BLaER1 treated with 17β-estradiol and CSF1 and Interleukin-3, amounts not matched to agents 10 nM and 100 nM (cell line): ENCODE results near the gene PCDHB15.

ENCODE experiments used
- H3K27ac ChIP-seq, 11 experiments: shearing (Covaris generic); formaldehyde crosslinking; 2 replicates each; pipeline ENCODE4 v1.8.1; 2022
- H3K27me3 ChIP-seq, 11 experiments: shearing (Covaris generic); formaldehyde crosslinking; 2 replicates each; pipeline ENCODE4 v1.8.1; 2022
- H3K36me3 ChIP-seq, 11 experiments: shearing (Covaris generic); formaldehyde crosslinking; 2 replicates each; pipeline ENCODE4 v1.8.1; 2022
- H3K4me1 ChIP-seq, 10 experiments: shearing (Covaris generic); formaldehyde crosslinking; 2 replicates each; pipeline ENCODE4 v1.8.1; 2022
- H3K4me2 ChIP-seq, 11 experiments: shearing (Covaris generic); formaldehyde crosslinking; 2 replicates each; pipeline ENCODE4 v1.8.1; 2022
- H3K4me3 ChIP-seq, 10 experiments: shearing (Covaris generic); formaldehyde crosslinking; 2 replicates each; pipeline ENCODE4 v1.8.1; 2022
- H3K9ac ChIP-seq, 11 experiments: shearing (Covaris generic); formaldehyde crosslinking; 2 replicates each; pipeline ENCODE4 v1.8.1; 2022
- H3K9me3 ChIP-seq, 11 experiments: shearing (Covaris generic); formaldehyde crosslinking; replicated peaks in 1 of 11; 2 replicates each; pipeline ENCODE4 v1.8.1; 2022
- H4K20me1 ChIP-seq, 11 experiments: shearing (Covaris generic); formaldehyde crosslinking; 2 replicates each; pipeline ENCODE4 v1.8.1; 2022
- Cebpa-rat ChIP-seq, 11 experiments: shearing (Covaris generic); IDR thresholded peaks; 2 replicates each; pipeline ENCODE4 v1.8.1; 2022

PCDHB15 gene

DNA sequence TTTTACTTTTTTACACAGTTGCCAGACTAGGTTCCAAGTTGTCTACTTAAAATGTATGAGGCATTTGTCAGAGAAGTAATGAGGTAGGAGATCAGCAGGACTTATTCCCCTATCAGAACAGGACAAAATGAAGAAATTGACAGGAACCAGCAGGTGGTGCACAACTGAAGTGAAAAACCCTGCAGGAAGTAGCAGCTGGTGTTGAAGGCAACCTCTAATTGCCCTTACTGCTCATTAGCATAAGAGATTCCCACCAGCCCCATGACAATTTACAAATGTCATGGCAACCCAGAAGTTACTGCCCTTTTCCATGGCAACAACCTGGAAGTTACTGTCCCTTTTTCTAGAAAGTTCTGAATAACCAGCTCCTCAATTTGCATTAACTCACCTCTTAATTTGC is 5.4 kb downstream of the PCDHB15 start:
- Histone ChIP-seq H3K4me3 (no peak overlapping the region), H3K9me3 (peaks cover 97 to 100% (median 99%) of the 10 kb centered on the region in 11 experiments), H3K36me3 (peaks cover 0 to 10% (median 0%) of the 10 kb centered on the region in 11 experiments; a peak in 6 of 22 replicates), H3K4me1 (no peaks in the 10 kb centered on the region), H3K27ac (no peak overlapping the region), H3K27me3 (no peaks in the 10 kb centered on the region), H3K4me2 (no peak overlapping the region), H3K9ac (no peak overlapping the region), H4K20me1 (no peaks in the 10 kb centered on the region)
- no peak for TF ChIP-seq Cebpa-rat (IDR thresholded peaks at IDR 0.05)

DNA sequence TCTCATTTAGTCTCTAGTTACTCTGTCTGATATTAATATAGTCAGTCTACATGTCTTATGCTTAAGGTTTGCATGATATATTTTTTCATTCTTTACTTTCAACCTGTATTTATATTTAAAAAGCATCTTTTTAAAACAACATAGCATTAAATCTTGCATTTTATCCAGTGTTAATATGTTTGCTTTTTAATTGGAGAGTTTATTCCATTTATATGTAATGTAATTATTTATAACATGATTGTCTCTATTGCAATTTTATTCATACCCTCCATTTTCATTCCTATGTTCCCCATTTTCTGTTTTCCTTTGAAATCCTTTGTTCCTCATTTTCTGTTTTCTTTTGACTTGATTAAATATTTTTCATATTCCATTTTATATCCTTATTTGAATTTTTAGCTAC is 13.3 kb downstream of the PCDHB15 start:
- Histone ChIP-seq H3K27me3 (no peaks in the 10 kb centered on the region), H3K9ac (no peak overlapping the region), H4K20me1 (no peaks in the 10 kb centered on the region), H3K36me3 (peaks cover 0 to 18% (median 0%) of the 10 kb centered on the region in 11 experiments; a peak in 9 of 22 replicates), H3K4me3 (no peak overlapping the region; a peak in 1 of 20 replicates), H3K4me1 (no peaks in the 10 kb centered on the region), H3K4me2 (no peak overlapping the region), H3K9me3 (peaks cover 99 to 100% (median 100%) of the 10 kb centered on the region in 11 experiments), H3K27ac (no peak overlapping the region)
- no peak for TF ChIP-seq Cebpa-rat (IDR thresholded peaks at IDR 0.05)

- TF ChIP-seq Cebpa-rat (IDR thresholded peaks at IDR 0.05), result no peak
- H3K27me3 ChIP-seq, result no peaks in the 10 kb centered on the region
- no peaks in the 10 kb centered on the region for H3K4me1 ChIP-seq
These were observed 13.8 kb downstream of the PCDHB15 start for GRCh38 chr5:141258948-141259347.

GRCh38 chr5:141260458-141261237 is 15.5 kb downstream of the PCDHB15 start:
- Histone ChIP-seq H3K9ac (no peak overlapping the region), H3K4me3 (peak overlapping the region in 2 of 10 experiments; percentile 28 to 31; a peak in 4 of 20 replicates), H3K27ac (no peak overlapping the region), H3K27me3 (no peaks in the 10 kb centered on the region), H3K9me3 (peaks cover 99 to 100% (median 100%) of the 10 kb centered on the region in 11 experiments), H3K4me1 (no peaks in the 10 kb centered on the region), H4K20me1 (no peaks in the 10 kb centered on the region), H3K36me3 (peaks cover 0 to 36% (median 9%) of the 10 kb centered on the region in 11 experiments; a peak in 11 of 22 replicates), H3K4me2 (no peak overlapping the region)
- no peak for TF ChIP-seq Cebpa-rat (IDR thresholded peaks at IDR 0.05)

More at GRCh38 chr5:141258948-141259347, 13.8 kb downstream of the PCDHB15 start:
- H3K9ac ChIP-seq, result no peak overlapping the region
- H3K27ac ChIP-seq, result no peak overlapping the region
- peaks cover 0 to 23% (median 3%) of the 10 kb centered on the region in 11 experiments; a peak in 9 of 22 replicates for H3K36me3 ChIP-seq
- no peak overlapping the region for H3K4me2 ChIP-seq
- no peaks in the 10 kb centered on the region for H4K20me1 ChIP-seq
- H3K4me3 ChIP-seq, result no peak overlapping the region; a peak in 1 of 20 replicates
- H3K9me3 ChIP-seq, result peaks cover 99 to 100% (median 100%) of the 10 kb centered on the region in 11 experiments

- H3K9me3 ChIP-seq, result peaks cover 99 to 100% (median 100%) of the 10 kb centered on the region in 11 experiments
- H3K27me3 ChIP-seq, result no peaks in the 10 kb centered on the region
- H3K36me3 ChIP-seq, result peaks cover 0 to 42% (median 15%) of the 10 kb centered on the region in 11 experiments; a peak in 13 of 22 replicates
- H3K4me1 ChIP-seq, result no peaks in the 10 kb centered on the region
- no peak overlapping the region; a peak in 2 of 20 replicates for H3K4me3 ChIP-seq
- H4K20me1 ChIP-seq, result no peaks in the 10 kb centered on the region
- H3K27ac ChIP-seq, result no peak overlapping the region
- no peak overlapping the region for H3K4me2 ChIP-seq
- no peak overlapping the region for H3K9ac ChIP-seq
- TF ChIP-seq Cebpa-rat (IDR thresholded peaks at IDR 0.05), result no peak
These were observed 16.0 kb downstream of the PCDHB15 start for GRCh38 chr5:141261238-141261546.

DNA sequence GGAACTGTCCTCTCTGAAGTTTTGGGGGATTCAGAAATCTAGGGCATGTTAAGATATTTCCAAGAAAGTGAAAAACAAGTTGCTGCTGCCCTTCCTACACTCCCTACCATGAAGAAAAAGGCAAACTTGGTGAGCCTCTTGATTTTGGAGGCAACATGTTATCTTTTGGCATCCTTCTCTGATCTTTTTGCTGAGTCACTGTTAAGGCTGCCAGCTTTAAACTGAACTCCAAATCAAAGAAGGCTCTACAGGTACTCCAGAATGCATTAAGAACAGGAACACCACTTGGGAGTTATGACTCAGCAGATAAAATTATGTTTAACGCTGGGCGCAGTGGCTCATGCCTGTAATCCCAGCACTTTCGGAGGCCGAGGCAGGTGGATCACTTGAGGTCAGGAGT is 24.0 kb downstream of the PCDHB15 start:
- Histone ChIP-seq H3K4me3 (0 out of 20 replicates have a peak overlapping the region, but pooled peaks of 1 of the 10 experiments have one; percentile 4), H3K36me3 (peaks cover 0 to 91% (median 27%) of the 10 kb centered on the region in 11 experiments; a peak in 18 of 22 replicates), H3K27ac (no peak overlapping the region), H3K9ac (no peak overlapping the region), H3K4me1 (no peaks in the 10 kb centered on the region), H3K9me3 (peaks cover 100% of the 10 kb centered on the region in 11 experiments), H4K20me1 (no peaks in the 10 kb centered on the region), H3K27me3 (no peaks in the 10 kb centered on the region), H3K4me2 (no peak overlapping the region)
- no peak for TF ChIP-seq Cebpa-rat (IDR thresholded peaks at IDR 0.05)

DNA sequence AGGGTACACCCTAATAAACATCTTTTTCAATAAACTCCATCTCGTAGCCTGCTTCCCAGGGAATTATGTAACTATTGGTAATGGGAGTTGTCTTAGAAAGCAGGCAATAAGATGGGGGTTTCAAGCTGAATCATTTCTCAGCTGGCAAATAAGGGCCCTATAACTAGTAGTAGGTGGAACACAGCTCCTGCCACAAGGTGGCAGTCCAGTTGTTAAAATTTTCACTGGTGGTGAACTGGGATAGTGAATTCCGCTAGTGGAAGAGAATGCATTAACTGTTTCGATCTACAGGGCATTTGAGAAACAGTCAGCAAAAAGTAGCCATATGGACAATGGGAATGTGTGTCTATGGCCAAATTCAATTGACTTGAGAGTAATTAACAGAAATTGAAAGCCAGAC is 27.7 kb downstream of the PCDHB15 start:
- no peak for TF ChIP-seq Cebpa-rat (IDR thresholded peaks at IDR 0.05)
- Histone ChIP-seq H3K4me3 (0 out of 20 replicates have a peak overlapping the region, but pooled peaks of 1 of the 10 experiments have one; percentile 19), H3K4me2 (no peak overlapping the region), H3K27me3 (no peaks in the 10 kb centered on the region), H3K4me1 (no peaks in the 10 kb centered on the region), H3K9me3 (peaks cover 96 to 99% (median 97%) of the 10 kb centered on the region in 11 experiments), H4K20me1 (no peaks in the 10 kb centered on the region), H3K27ac (no peak overlapping the region), H3K9ac (no peak overlapping the region), H3K36me3 (peaks cover 0 to 83% (median 11%) of the 10 kb centered on the region in 11 experiments; a peak in 15 of 22 replicates)

- Histone ChIP-seq H3K9me3 (peaks cover 98 to 100% (median 100%) of the 10 kb centered on the region in 11 experiments), H3K36me3 (peaks cover 43 to 96% (median 61%) of the 10 kb centered on the region in 11 experiments), H3K4me2 (no peak overlapping the region), H3K9ac (no peak overlapping the region), H3K27ac (no peak overlapping the region), H4K20me1 (peaks cover 0 to 5% (median 0%) of the 10 kb centered on the region in 11 experiments; a peak in 1 of 22 replicates), H3K4me3 (no peak overlapping the region), H3K27me3 (no peaks in the 10 kb centered on the region), H3K4me1 (peaks cover 0 to 8% (median 0%) of the 10 kb centered on the region in 10 experiments; a peak in 2 of 20 replicates)
- no peak for TF ChIP-seq Cebpa-rat (IDR thresholded peaks at IDR 0.05)
These were observed 53.2 kb downstream of the PCDHB15 start for GRCh38 chr5:141298376-141298775.
